Measurements from ENCODE around the gene GSAP. TPM values are rescaled to one million over a fixed set of nuclear protein-coding genes. Genes with fewer than 3 reads are reported as not detected.

Gene GSAP
- total RNA-seq, 2 donors from 2014 or later: 10.0 to 13.0 TPM

- DNase-seq (ENCODE audit: low spot score): no peak
- peaks cover 0 to 2% of the 10 kb centered on the region in 2 donors for H3K36me3 ChIP-seq
- H3K4me1 ChIP-seq (replicated peaks): no peaks in the 10 kb centered on the region
- H3K9me3 ChIP-seq: no peaks in the 10 kb centered on the region
- 83% methylated on average over 3 of the region's 3 CpGs for WGBS
- H3K27me3 ChIP-seq (replicated peaks; ENCODE audit: insufficient read depth): no peaks in the 10 kb centered on the region
- H3K27ac ChIP-seq: no peak overlapping the region
- H3K4me3 ChIP-seq: no peak overlapping the region
- TF ChIP-seq POLR2A (IDR thresholded peaks at IDR 0.05) (no peak), POLR2AphosphoS5 (IDR thresholded peaks at IDR 0.05) (no peak), CTCF (IDR thresholded peaks at IDR 0.05) (no peak)
- intact Hi-C loops (cut with DNase I): no loop called here
Observed at GRCh38 chr7:77315182-77315591, 101.0 kb downstream of the GSAP start.

- DNase-seq (ENCODE audit: low spot score): no peak
- WGBS: 59% methylated on average over 5 of the region's 5 CpGs
- Histone ChIP-seq H3K4me3 (no peak overlapping the region), H3K36me3 (peaks cover 0 to 2% of the 10 kb centered on the region in 2 donors), H3K4me1 (replicated peaks) (no peaks in the 10 kb centered on the region), H3K27ac (no peak overlapping the region), H3K27me3 (replicated peaks; ENCODE audit: insufficient read depth) (no peaks in the 10 kb centered on the region), H3K9me3 (no peaks in the 10 kb centered on the region)
- TF ChIP-seq POLR2AphosphoS5 (IDR thresholded peaks at IDR 0.05) (no peak), CTCF (IDR thresholded peaks at IDR 0.05) (no peak), POLR2A (IDR thresholded peaks at IDR 0.05) (no peak)
- intact Hi-C loops (cut with DNase I): no loop called here
Observed at GRCh38 chr7:77313876-77314480, 102.2 kb downstream of the GSAP start.

GRCh38 chr7:77313085-77313484 lies 103.1 kb downstream of the GSAP start:
- no peak overlapping the region for H3K27ac ChIP-seq
- no peaks in the 10 kb centered on the region for H3K9me3 ChIP-seq
- no peaks in the 10 kb centered on the region for H3K27me3 ChIP-seq (replicated peaks; ENCODE audit: insufficient read depth)
- H3K4me3 ChIP-seq: no peak overlapping the region
- no peaks in the 10 kb centered on the region for H3K4me1 ChIP-seq (replicated peaks)
- intact Hi-C loops (cut with DNase I): no loop called here
- 52% methylated on average over 2 of the region's 2 CpGs for WGBS
- DNase-seq (ENCODE audit: low spot score): no peak
- H3K36me3 ChIP-seq: peaks cover 0 to 2% of the 10 kb centered on the region in 2 donors
- TF ChIP-seq POLR2AphosphoS5 (IDR thresholded peaks at IDR 0.05): no peak
- no peak for TF ChIP-seq POLR2A (IDR thresholded peaks at IDR 0.05)
- TF ChIP-seq CTCF (IDR thresholded peaks at IDR 0.05): no peak

- H3K4me1 ChIP-seq (replicated peaks): no peaks in the 10 kb centered on the region
- no peak for TF ChIP-seq POLR2AphosphoS5 (IDR thresholded peaks at IDR 0.05)
- TF ChIP-seq POLR2A (IDR thresholded peaks at IDR 0.05): no peak
- no peak for TF ChIP-seq CTCF (IDR thresholded peaks at IDR 0.05)
- no peak for DNase-seq (ENCODE audit: low spot score)
- H3K27ac ChIP-seq: no peak overlapping the region
- WGBS: 75% methylated on average over 5 of the region's 5 CpGs
- no peak overlapping the region for H3K4me3 ChIP-seq
- intact Hi-C loops (cut with DNase I): no loop called here
- H3K9me3 ChIP-seq: no peaks in the 10 kb centered on the region
- no peaks in the 10 kb centered on the region for H3K27me3 ChIP-seq (replicated peaks; ENCODE audit: insufficient read depth)
- H3K36me3 ChIP-seq: peaks cover 0 to 2% of the 10 kb centered on the region in 2 donors
Observed at GRCh38 chr7:77310982-77311381, 105.2 kb downstream of the GSAP start.

GRCh38 chr7:77309714-77310220 lies 106.4 kb downstream of the GSAP start:
- intact Hi-C loops (cut with DNase I): no loop called here

More at GRCh38 chr7:77309714-77310220, 106.4 kb downstream of the GSAP start:
- Histone ChIP-seq H3K27me3 (replicated peaks; ENCODE audit: insufficient read depth) (no peaks in the 10 kb centered on the region), H3K36me3 (peaks cover 0 to 2% of the 10 kb centered on the region in 2 donors), H3K4me1 (replicated peaks) (no peaks in the 10 kb centered on the region), H3K27ac (no peak overlapping the region), H3K9me3 (no peaks in the 10 kb centered on the region), H3K4me3 (no peak overlapping the region)
- TF ChIP-seq POLR2AphosphoS5 (IDR thresholded peaks at IDR 0.05): no peak
- TF ChIP-seq CTCF (IDR thresholded peaks at IDR 0.05): no peak
- TF ChIP-seq POLR2A (IDR thresholded peaks at IDR 0.05): no peak
- no peak for DNase-seq (ENCODE audit: low spot score)
- WGBS: 45% methylated on average over 1 of the region's 1 CpG
